Suppressor macrophage treated with lipopolysaccharide for 1 hour (primary cell): ENCODE measurements around the gene KRTAP10-4.
A peak's percentile ranks its signal among the peaks of the same experiment; 100 is the strongest.
"Not testable (repeated sequence)": the region's sequence is repeated elsewhere in the genome, so short reads cannot be mapped to it uniquely, and the experiment has no call there.

Experiments used
- DNase-seq, 3 donors: peaks; one replicate each; pipeline ENCODE4 v3.0.0-alpha.2; 2020 to 2022

The KRTAP10-4 gene

DNA sequence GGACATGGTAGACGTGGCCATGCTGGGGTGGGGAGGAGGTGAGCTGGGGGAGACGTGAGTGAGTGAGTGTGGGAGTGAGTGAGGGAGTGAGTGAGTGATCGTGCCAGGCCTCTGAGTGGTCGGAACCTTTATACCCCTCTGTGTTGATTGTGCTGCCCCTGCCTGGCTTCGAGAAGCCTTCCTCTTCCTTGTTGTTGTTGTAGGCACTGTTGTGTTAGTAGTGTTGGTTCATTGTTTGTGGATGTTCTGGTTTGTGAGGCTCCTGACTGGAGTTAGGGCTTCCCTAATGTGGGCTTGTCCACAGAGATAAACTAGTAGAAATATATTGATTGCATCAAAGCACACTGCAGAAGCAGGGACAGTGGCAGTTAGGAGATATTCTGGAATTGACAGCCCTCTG, 14.8 kb upstream of the KRTAP10-4 start, which contains the start of gene KRTAP10-3:
Gene KRTAP10-3, minus strand, starts transcription at position 101 of the 400 bp plus-strand sequence. Its CDS starts 80 bp downstream, at position 21.
- no peak for DNase-seq

DNA sequence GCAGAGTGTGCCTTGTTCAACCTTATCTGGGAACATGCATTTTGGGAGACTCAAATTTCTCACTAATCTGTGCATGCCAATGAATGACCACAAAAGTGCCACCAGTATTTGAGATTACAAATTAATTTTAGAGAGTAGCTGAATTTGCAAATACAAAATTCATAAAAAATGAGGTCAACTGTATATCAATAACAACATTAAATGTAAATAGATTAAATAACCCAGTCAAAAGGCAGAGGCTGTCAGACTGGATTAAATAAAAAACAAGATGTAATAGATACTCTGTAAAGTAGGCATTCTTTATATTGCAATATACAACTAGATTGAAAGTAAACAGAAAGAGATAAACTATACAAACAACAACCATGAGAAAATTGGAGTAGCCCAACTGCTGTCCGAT, 9.4 kb upstream of the KRTAP10-4 start:
- DNase-seq: no peak

DNA sequence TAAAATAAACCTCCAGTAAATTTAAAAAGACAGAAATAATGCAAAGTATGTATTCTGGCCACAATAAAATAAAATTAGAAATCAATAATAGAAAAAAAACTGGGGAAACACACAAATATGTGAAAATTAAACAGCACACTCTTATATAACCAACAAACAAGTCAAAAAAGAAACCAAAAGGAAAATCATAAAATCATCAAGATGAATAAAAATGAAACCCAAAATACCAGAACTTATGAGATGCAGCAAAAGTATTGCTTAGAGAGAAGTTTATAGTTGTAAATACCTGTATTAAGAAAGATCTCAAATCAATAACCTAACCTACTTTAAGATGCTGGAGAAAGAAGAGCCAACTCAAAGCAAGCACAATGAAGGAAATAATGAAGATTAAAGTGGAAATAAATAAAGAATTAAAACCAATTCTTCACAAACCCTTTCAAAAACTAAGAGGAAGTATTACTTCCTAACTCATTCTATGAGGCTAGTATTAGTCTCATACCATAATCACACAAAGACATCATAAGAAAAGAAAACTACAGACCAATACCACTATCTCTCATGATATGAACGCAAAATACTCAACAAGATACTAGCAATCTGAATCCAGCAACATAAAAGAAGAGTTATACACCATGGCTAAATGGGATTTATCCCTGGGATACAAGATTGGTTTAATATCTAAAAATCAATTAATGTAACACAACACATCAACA, 8.5 kb upstream of the KRTAP10-4 start:
- DNase-seq: peak in 2 of 3 donors; percentile 16 to 29

DNA sequence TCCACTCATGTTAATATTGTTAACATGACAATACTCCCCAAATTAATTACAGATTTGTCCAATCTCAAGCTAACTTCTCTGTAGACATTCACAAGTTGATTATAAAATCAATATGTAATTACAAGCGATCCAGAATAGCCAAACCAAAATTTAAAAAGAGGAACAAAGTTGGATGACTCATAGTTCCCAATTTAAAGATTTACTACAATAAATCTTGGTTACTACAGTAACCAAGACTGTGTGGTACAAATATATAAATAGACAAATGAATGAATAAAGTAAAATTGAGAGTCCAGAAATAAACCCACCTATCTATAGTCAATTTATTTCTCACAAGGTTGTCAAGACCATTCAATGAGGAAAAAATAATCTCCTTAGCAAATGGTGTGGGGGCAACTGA, 7.1 kb upstream of the KRTAP10-4 start:
- DNase-seq: peak; percentile 21 to 66 (median 61)

DNA sequence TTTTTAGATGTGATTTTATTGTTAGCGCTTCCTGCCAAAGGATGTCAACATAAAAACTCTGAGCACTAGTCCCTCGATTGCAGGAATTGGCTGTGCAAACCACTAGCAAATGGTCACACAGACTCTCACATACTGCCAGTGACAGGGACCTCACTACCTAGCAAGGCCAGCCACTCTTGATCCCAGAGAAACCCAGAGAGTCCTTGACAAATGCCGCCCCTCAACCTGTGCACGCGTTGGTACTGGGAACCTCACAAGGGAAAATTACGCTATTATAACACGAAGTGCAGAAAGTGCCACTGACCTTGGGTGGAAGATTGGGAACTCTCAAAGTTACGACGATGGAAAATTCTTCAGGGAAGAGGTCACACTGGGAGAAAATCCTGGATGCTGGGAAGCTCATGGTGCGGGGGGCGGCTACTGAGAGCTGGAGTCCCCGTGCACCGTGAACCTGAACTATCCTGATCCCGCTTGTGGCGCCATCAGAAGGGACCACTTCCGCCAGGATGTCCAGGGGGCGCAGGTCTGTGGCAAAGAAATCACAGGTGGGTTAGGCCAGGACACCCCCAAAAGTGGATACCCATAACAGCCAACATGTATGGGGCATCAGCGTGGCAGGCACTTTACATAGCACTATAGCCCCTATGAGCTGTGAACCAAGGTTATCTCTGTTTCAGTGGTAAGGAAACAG, 5.9 kb upstream of the KRTAP10-4 start:
- no peak for DNase-seq

DNA sequence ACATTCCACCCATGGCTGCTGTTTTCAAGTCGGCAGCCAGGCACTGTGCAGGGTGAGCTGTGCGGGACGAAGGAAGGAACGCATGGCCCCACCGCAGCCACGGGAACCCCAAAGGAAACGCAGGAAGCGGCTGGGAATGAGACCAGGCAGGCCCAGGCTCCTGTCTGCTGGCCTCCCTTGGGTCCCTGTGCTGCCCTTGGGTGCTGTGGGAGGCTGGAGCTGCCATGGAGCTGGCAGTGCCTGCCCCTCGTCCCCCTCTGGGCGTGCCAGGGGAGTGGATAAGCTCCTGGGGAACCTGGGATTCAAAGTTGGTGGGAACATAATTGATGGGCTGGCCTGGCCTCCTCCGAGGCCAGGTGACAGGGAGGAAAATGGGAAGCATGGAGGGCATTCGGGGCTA, 5.3 kb upstream of the KRTAP10-4 start:
- DNase-seq: no peak

DNA sequence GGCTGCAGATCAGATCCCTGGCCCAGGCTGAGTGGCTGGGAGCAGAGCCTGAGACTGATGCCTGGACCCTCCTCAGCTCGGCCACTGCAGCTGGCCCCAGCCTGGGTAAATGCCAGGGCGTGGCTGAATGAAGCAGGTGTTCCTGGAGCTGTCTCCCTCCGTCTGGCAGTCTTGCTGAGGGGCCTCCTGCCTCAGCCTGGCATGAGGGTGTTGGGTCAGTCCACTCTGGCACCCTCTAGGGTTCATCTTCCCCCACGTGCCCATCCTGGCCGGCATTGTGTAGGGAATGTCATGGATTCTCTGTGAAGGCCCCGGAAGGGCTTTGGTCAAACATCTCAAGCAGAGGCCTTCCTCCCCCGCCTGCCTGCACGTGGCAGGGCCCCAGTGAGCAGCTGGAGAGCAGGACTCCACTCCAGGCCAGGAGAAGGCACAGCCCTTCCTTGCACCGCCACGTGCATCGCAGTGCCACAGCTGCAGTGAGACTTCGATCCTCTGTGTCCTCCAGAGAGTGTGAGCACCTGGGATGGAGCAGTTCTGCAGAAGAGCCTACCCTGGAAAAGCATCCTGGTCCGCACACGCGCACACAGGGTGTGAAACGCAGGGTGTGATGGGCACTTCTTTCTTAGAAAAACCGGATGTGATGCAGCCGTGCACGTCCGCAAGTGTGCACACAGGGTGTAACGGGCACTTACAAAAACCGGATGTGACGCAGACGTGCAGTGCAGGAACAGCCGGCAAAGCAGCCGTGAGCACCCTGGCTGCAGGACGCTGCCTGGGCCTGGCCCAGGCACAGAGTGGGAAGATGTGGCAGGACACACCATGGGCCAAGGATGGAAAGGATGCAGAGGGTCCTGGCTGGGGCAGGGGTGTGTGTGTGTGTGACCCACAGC, 4.6 kb upstream of the KRTAP10-4 start:
- no peak for DNase-seq

DNA sequence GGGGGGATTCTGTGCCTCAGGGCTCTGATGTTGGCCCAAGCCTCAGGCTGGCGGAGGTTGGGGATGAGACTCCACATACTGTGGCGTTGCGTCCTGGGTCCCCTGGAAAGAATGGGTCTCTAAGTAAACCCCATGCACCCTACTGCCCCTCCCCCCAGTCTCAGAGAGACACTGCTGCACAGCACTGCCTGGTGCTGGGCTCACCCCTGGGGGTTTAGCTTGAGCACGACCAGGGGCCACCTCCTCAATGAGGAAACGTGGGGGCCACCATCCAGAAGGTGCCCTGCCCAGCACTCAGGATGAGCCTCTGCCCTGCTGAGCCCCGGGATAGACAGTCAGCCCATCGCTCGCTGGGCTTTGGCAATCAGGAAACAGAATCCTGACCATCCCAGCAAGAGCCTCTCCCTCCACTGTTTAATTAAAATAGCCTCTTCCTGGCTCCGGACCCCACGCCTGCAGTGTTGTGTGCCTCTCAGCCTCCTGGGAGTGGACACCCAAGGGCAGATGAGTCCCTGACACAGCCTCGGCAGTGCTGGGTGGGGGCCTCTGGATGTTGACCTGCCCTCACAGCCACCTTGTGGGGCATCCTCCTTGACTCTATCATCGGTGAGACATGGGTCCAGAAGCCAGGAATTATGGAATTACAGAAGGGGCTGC, 3.5 kb upstream of the KRTAP10-4 start:
- DNase-seq: no peak

DNA sequence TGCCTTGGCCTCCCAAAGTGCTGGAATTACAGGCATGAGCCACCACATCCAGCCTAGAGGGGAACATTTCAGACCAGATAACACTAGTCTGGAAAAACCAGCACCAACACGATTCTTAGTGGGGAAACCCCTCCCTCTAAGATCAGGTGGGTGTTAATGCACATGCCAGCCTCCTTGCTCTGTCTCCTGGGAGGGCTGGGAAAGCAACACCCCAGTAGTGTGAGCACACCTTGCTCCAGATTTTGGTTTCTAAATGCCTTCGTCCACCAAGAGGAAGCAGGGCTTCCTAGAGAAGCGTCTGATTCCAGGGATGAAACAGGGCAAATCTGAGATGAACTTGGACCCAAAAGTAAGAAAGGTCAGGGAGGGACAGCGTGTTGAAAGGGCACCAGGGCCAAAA, 2.2 kb upstream of the KRTAP10-4 start:
- no peak for DNase-seq

DNA sequence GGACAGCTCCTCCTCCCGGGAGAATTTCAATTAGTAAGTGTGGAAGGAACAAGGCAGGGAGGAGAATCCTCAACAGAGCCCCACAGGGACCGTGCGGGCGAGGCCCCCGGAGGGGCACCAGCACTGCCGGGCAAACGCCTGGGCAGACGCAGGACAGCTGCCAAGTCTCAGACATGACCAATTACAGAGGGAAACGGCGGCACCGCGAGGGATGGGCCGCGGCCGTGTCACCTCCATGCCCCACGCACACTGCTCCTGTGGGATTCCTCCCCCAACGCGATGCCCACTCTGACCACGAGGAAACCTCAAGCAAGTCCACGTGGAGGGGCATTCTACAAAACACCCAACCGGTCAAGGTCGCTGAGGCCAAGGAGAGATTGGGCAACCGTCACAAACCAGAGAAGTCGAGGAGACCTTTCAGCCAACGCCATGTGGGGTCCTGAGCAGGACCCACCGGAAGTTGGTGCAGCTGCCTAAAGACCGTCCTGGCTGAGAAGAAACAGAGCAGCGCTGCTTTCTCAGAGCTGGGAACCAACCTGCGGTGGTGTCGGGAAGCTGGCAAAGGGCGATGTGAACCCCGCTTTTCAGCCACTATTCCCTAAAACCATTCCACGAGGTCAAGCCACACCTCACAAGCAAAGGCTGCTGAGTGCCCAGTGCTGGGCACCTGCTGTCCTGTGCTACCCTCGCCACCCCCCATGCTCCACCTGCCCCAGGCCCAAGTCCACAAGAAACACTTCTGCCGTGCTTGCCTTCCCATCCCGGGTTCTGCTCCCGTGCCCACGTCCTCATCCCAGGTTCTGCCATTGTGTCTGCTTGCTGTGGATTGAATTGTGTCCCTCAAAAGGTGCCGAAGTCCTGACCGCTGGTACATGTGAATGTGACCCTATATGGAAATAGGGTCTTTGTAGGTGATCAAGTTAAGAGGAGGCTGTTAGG, 1.4 kb upstream of the KRTAP10-4 start:
- DNase-seq: no peak

DNA sequence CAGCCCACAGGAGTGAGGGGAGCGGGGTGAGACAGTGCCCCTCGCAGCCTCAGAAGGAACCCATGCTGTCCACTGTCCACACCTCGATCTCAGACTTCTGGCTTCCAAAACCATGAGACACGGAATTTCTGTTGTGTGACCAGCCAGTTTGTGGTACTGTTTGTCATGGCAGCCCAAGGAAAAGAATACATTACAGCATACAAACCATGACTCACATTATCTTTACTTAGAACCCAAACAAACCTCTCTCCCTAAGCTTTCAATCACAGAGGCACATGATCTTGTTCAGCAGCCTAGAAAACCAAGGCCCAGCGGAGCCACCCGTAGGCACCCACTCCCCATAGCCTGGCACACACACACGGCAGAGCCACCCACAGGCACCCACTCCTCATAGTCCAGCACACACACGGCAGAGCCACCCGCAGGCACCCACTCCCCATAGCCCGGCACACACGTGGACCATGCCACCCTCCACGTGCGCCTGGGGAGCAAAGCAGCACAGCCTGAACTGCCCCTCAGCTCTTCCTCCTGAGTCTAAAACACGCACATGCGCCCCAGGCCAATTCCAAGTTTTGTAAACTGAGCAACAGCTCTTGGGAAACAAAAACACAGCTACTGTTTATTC, 458 bp upstream of the KRTAP10-4 start:
- DNase-seq: no peak

DNA sequence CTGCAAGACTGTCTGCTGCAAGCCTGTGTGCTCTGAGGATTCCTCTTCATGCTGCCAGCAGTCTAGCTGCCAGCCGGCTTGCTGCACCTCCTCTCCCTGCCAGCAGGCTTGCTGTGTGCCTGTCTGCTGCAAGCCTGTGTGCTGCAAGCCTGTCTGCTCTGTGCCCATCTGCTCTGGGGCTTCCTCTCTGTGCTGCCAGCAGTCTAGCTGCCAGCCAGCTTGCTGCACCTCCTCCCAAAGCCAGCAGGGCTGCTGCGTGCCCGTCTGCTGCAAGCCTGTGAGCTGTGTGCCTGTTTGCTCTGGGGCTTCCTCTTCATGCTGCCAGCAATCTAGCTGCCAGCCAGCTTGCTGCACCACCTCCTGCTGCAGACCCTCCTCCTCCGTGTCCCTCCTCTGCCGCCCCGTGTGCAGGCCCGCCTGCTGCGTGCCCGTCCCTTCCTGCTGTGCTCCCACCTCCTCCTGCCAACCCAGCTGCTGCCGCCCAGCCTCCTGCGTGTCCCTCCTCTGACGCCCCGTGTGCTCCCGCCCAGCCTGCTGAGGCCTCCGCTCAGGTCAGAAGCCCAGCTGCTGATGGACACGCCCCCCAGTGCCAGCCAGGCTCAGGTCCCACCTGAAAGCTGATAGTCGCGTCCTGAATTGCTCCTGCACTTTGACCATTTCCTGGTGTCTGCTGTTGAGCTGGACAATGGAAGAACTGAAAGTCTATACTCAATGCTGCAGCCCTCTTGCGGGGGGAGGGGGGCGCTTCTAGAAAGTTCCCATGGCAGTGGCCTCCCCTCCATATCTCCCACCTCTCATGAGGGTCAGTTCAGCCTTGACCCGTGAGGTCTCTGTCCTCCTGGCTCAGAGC, 1.2 kb downstream of the KRTAP10-4 start:
- no peak for DNase-seq

DNA sequence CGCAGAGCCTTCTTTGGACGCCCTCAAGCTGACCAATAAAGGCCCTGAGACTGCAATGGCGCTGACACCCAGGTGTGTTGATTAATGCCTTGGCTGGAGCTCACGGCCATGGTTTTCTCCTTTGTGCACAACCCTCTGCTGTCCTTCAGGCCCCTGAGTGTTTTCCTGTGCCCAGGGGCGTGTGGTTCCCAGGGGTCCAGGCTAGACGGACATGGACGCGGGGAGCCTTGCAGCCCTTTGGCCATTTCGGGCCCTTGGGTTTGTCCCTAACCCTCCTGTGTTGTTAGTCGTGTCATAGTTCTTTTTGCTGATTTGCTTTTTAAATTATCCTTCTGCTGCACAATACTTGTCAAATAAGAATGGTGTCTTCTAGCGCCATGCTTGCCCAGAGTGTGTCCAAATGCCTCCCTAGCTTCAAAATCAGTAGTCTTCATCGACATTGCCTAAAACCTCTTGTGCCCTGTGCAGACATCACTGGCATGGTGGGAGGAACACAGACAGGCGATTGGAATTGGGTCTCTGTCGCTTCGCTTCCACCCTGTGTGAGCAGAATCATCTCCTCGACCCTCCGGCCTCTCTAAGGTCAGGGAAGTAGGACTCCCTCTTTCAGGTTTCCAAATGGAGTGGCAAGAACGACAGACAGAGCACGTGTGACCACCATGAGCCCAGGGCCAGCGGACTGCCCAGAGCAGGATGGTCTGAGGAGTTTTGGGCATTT, 1.9 kb downstream of the KRTAP10-4 start:
- no peak for DNase-seq

DNA sequence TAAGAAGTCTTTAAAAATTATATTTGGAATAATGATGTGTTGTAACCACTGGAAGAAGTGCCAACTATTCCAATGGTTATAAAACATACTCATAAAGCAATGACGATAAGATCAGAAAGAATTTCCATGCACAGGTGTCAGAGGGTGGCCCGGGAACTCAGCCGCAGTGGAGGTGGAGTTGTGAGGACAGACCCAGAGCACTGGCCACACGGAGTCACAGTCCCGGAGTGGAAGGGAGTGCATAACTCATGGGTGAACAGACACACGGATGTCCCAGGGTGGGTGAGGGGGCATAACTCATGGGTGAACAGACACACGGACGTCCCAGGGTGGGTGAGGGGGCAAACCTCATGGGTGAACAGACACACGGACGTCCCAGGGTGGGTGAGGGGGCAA, 2.5 kb downstream of the KRTAP10-4 start:
- DNase-seq: no peak

DNA sequence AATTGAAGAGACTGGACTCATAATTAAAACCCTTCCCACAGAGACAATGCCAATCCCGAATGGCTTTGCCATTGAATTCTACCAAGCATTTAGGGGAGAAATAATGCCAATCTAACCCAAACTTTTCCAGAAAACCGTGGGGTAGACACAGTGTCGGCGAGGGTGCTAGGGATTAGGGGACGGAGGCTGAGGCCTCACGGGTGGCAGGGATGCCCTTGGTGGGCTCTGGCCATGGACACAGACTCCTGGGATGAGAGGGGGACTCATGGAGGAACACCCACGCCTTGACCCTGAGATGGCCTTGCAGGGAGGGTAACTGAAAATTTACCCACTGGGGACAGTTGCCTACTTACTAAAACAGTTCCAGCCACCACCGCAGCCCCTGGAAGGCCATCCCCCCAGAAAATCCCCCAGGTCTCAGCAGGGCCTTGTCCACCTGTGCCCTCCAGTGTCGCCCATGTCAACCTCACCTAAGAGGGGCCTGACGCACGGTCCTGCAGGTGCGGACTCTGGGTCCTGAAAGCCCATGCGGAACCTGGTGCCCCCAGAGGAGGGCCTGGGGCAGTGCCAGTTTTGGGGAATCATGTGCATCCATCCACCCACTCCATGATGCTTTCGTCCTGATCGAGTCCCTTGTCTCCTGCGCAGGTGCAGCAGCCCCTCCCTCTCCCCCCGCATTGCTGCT, 5.0 kb downstream of the KRTAP10-4 start:
- no peak for DNase-seq

DNA sequence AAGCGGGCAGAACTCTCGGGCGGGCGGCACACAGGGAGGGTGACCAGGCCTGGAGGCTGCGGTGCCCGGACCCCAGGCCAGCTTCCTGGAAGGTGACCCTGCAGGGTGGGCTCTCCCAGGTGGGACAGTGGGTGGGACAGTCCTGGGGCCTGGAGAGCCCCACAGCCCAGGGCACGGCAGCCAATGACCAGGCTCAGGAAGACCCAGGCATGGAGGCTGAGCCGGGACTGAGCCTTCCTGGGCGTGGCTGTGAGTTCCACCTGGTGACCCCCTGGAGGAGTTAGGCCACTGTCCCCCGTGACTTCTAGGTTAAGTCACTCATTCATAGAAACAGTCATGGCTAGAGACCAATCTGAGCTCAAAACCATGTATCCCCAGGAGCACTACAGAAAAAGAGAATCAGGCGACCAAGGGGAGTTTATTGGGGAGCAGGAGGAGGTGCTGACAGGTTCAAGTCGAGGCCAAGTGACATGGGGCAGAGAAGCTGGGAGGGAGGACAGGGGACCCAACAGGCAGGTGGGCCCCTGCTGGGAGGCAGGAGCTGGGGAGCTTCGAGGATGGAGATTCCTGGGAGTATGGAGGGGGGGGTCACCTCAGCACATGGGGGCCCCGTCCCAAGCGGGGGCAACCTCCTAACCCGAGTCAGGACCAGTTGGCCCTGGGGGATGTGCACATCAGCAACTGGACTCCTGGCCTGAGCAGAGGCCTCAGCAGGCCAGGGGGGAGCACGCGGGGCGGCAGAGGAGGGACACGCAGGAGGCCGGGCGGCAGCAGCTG, 5.7 kb downstream of the KRTAP10-4 start:
- no peak for DNase-seq

DNA sequence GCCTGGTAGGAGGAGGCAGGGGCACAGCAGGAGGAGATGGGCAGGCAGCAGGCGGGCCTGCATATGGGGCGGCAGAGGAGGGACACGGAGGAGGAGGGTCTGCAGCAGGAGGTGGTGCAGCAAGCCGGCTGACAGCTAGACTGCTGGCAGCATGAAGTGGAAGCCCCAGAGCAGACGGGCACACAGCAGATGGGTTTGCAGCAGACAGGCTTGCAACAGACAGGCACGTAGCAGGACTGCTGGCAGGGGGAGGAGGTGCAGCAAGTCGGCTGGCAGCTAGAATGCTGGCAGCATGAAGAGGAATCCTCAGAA, 6.3 kb downstream of the KRTAP10-4 start:
- DNase-seq: no peak

DNA sequence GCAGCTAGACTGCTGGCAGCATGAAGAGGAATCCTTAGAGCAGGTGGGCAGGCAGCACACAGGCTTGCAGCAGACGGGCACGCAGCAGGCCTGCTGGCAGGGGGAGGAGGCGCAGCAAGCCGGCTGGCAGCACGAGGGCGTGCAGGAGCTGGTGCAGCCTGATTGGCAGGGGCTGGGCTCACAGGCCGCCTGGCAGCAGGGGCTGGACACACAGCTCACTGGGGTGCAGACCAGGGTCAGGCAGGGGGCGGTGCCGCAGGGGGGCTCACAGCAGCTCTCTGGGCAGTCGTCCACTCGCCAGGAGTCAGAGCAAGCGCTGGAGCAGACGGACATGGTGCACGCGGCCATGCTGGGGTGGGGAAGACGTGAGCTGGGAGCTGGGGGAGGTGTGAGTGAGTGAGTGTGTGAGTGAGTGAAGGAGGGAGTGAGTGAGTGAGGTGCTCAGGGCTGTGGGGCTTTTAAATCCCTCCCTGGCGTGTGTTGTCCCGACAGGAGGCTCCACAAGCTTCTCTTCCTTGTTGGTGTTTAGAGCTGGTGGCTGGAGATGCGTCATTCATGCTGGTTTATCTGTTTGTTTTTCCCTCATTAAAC, 6.8 kb downstream of the KRTAP10-4 start, which contains the start of gene KRTAP10-5:
Gene KRTAP10-5, minus strand, starts transcription at position 374 of the 591 bp plus-strand sequence. Its CDS starts 26 bp downstream, at position 348.
- not testable (repeated sequence) for DNase-seq
